HepG2 (cell line): ENCODE measurements around the gene PHTF2. TPM values are rescaled to one million over a fixed set of nuclear protein-coding genes. Genes with fewer than 3 reads are reported as not detected.

Experiments used
- CEBPB ChIP-seq: IDR thresholded peaks from 2 replicates; pipeline ENCODE4 v1.6.1; 2011; ENCODE audit warnings: low read depth, low read length, improper control_type of control experiment, borderline replicate concordance
- CHD2 ChIP-seq: IDR thresholded peaks from 2 replicates; pipeline ENCODE4 v1.6.1; 2011; ENCODE audit warnings: low read depth, low read length, improper control_type of control experiment
- HOXD1 ChIP-seq: sonication (generic); formaldehyde crosslinking; IDR thresholded peaks from 2 replicates; pipeline ENCODE4 v1.5.0; 2020; ENCODE audit warnings: missing genetic modification reagents
- IKZF4 ChIP-seq: sonication (generic); formaldehyde crosslinking; IDR thresholded peaks from 2 replicates; pipeline ENCODE4 v1.5.1; 2020; ENCODE audit warnings: borderline replicate concordance, mild to moderate bottlenecking, low read depth, missing genetic modification reagents; ENCODE audit errors: not compliant biosample characterization
- MAZ ChIP-seq, 2 experiments: sonication (generic) in 1 of 2; formaldehyde crosslinking in 1 of 2; IDR thresholded peaks; 2 replicates each; pipeline versions ENCODE4 v1.5.0 to v1.6.1; 2012 to 2020; ENCODE audit warnings: low read depth in 2 of 2, mild to moderate bottlenecking in 2 of 2, borderline replicate concordance in 1 of 2, improper control_type of control experiment in 1 of 2, low read length in 1 of 2, missing genetic modification reagents in 1 of 2, moderate library complexity in 1 of 2
- NRL ChIP-seq: sonication (generic); formaldehyde crosslinking; IDR thresholded peaks from 2 replicates; pipeline ENCODE4 v1.5.0; 2020; ENCODE audit warnings: missing genetic modification reagents, mild to moderate bottlenecking, moderate library complexity, borderline replicate concordance
- PTBP1 ChIP-seq: fragments of 200-400 bp; formaldehyde crosslinking; IDR thresholded peaks from 2 replicates; pipeline ENCODE4 v1.6.1; 2018; ENCODE audit warnings: low read length, low read depth; ENCODE audit not compliant: poor library complexity, severe bottlenecking
- SIX4 ChIP-seq: sonication (generic); formaldehyde crosslinking; IDR thresholded peaks from 2 replicates; pipeline ENCODE4 v1.4.0; 2020; ENCODE audit warnings: missing genetic modification reagents
- SMAD9 ChIP-seq: sonication (generic); formaldehyde crosslinking; IDR thresholded peaks from 2 replicates; pipeline ENCODE4 v1.5.1; 2020; ENCODE audit warnings: mild to moderate bottlenecking, missing genetic modification reagents
- SP140L ChIP-seq: sonication (generic); formaldehyde crosslinking; IDR thresholded peaks from 2 replicates; pipeline ENCODE4 v1.4.0; 2020; ENCODE audit warnings: missing genetic modification reagents, borderline replicate concordance
- SRSF9 ChIP-seq: fragments of 200-400 bp; formaldehyde crosslinking; IDR thresholded peaks from 2 replicates; pipeline ENCODE4 v1.6.1; 2018; ENCODE audit warnings: borderline replicate concordance, mild to moderate bottlenecking, low read depth, low read length; ENCODE audit not compliant: insufficient read depth, poor library complexity, severe bottlenecking
- ZMYM4 ChIP-seq: sonication (generic); formaldehyde crosslinking; IDR thresholded peaks from 2 replicates; pipeline ENCODE4 v1.8.1; 2023; ENCODE audit warnings: mild to moderate bottlenecking, missing genetic modification reagents
- ZNF12 ChIP-seq: sonication (generic); formaldehyde crosslinking; IDR thresholded peaks from 2 replicates; pipeline ENCODE4 v1.5.0; 2020; ENCODE audit warnings: missing genetic modification reagents
- ZNF136 ChIP-seq: sonication (generic); formaldehyde crosslinking; IDR thresholded peaks from 2 replicates; pipeline ENCODE4 v1.8.1; 2022; ENCODE audit warnings: low read depth, mild to moderate bottlenecking, moderate library complexity, missing genetic modification reagents
- ZNF501 ChIP-seq: sonication (generic); formaldehyde crosslinking; IDR thresholded peaks from 2 replicates; pipeline ENCODE4 v1.5.1; 2020; ENCODE audit warnings: mild to moderate bottlenecking, moderate library complexity, missing genetic modification reagents
- ZNF589 ChIP-seq: sonication (generic); formaldehyde crosslinking; conservative IDR thresholded peaks from 2 replicates; pipeline ENCODE4 v1.8.0; 2022; ENCODE audit warnings: mild to moderate bottlenecking, moderate library complexity, missing genetic modification reagents
- ZNF674 ChIP-seq: sonication (generic); formaldehyde crosslinking; IDR thresholded peaks from 2 replicates; pipeline ENCODE4 v1.5.0; 2020; ENCODE audit warnings: low read depth, mild to moderate bottlenecking, missing genetic modification reagents
- ZNF703 ChIP-seq: sonication (generic); formaldehyde crosslinking; IDR thresholded peaks from 2 replicates; pipeline ENCODE4 v1.5.1; 2020; ENCODE audit warnings: missing genetic modification reagents, mild to moderate bottlenecking, moderate library complexity, borderline replicate concordance
- polyA plus RNA-seq, 8 experiments: library from polyadenylated mRNA; depleted of rRNA in 3 of 8; stranded (reverse) in 7 of 8; unstranded in 1 of 8; fragments of >200 nt; fragmentation: Illumina TruSeq in 4 of 8; extraction: Trizol in 4 of 8; gene quantifications; 2 replicates each; pipeline versions ENCODE4 v1.2.1 to v1.2.3, GENCODE V29; 2011 to 2016; ENCODE audit warnings: low read depth in 4 of 8, missing spikeins in 1 of 8, mixed read lengths in 1 of 8; ENCODE audit not compliant: insufficient read depth in 1 of 8
- total RNA-seq, 5 experiments: library from RNA; depleted of rRNA; stranded (reverse); fragments of >200 nt; fragmentation: Illumina TruSeq; extraction: Trizol; gene quantifications; 2 replicates each; pipeline ENCODE4 v1.2.3, GENCODE V29; 2016; ENCODE audit warnings: low read depth in 1 of 5
- TF ChIP-seq, protein P1 (sequence below): sonication (generic); formaldehyde crosslinking; conservative IDR thresholded peaks from 2 replicates; pipeline ENCODE4 v1.8.0; 2022; ENCODE audit warnings: mild to moderate bottlenecking, moderate library complexity, missing genetic modification reagents
- TF ChIP-seq, protein P2 (sequence below): sonication (generic); formaldehyde crosslinking; IDR thresholded peaks from 2 replicates; pipeline ENCODE4 v1.8.1; 2023; ENCODE audit warnings: mild to moderate bottlenecking, inconsistent platforms, moderate library complexity, missing genetic modification reagents, borderline replicate concordance
- TF ChIP-seq, protein P3 (sequence below): sonication (generic); formaldehyde crosslinking; IDR thresholded peaks from 2 replicates; pipeline ENCODE4 v1.4.0; 2020; ENCODE audit warnings: missing genetic modification reagents, low read depth, mild to moderate bottlenecking, borderline replicate concordance
- TF ChIP-seq, protein P4 (sequence below): sonication (generic); formaldehyde crosslinking; IDR thresholded peaks from 2 replicates; pipeline ENCODE4 v1.8.0; 2022; ENCODE audit warnings: missing genetic modification reagents, mild to moderate bottlenecking, moderate library complexity, borderline replicate concordance

PHTF2 gene
- total and polyA plus RNA-seq, 2 of the 13 experiments (the other 11 are each of a cell fraction or from before 2014, with no cell fraction given): 7.4 to 10.2 TPM

- TF ChIP-seq ZNF501 (CRISPR knock-in tag) (peak; percentile 48; the same call in 1 of the 2 replicates), SMAD9 (CRISPR knock-in tag) (no peak), IKZF4 (CRISPR knock-in tag) (no peak), ZNF703 (CRISPR knock-in tag) (peak; percentile 38; the same call in 1 of the 2 replicates), MAZ (IDR thresholded peaks at IDR 0.05; ENCODE audit: borderline replicate concordance, low read depth, low read length) (peak; percentile 85), MAZ (CRISPR knock-in tag; IDR thresholded peaks at IDR 0.05; ENCODE audit: low read depth) (peak; percentile 75), ZNF136 (CRISPR knock-in tag) (peak; percentile 52; the same call in 1 of the 2 replicates), SIX4 (CRISPR knock-in tag) (no peak; the same call in 1 of the 2 replicates), PTBP1 (peak; percentile 24), SP140L (CRISPR knock-in tag) (no peak), ZMYM4 (CRISPR knock-in tag) (peak; percentile 87), NRL (CRISPR knock-in tag) (peak; percentile 60; the same call in 1 of the 2 replicates), HOXD1 (CRISPR knock-in tag) (0 out of 2 replicates have a peak, but pooled peaks have one; percentile 30), ZNF589 (peak; percentile 91), ZNF12 (CRISPR knock-in tag) (peak; percentile 11; the same call in 1 of the 2 replicates), CEBPB (no peak), ZNF674 (0 out of 2 replicates have a peak, but pooled peaks have one; percentile 18), CHD2 (peak; percentile 74), SRSF9 (no peak)
- TF ChIP-seq, protein P1, sequence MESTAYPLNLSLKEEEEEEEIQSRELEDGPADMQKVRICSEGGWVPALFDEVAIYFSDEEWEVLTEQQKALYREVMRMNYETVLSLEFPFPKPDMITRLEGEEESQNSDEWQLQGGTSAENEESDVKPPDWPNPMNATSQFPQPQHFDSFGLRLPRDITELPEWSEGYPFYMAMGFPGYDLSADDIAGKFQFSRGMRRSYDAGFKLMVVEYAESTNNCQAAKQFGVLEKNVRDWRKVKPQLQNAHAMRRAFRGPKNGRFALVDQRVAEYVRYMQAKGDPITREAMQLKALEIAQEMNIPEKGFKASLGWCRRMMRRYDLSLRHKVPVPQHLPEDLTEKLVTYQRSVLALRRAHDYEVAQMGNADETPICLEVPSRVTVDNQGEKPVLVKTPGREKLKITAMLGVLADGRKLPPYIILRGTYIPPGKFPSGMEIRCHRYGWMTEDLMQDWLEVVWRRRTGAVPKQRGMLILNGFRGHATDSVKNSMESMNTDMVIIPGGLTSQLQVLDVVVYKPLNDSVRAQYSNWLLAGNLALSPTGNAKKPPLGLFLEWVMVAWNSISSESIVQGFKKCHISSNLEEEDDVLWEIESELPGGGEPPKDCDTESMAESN (CRISPR knock-in tag): peak; percentile 74
- TF ChIP-seq, protein P2, sequence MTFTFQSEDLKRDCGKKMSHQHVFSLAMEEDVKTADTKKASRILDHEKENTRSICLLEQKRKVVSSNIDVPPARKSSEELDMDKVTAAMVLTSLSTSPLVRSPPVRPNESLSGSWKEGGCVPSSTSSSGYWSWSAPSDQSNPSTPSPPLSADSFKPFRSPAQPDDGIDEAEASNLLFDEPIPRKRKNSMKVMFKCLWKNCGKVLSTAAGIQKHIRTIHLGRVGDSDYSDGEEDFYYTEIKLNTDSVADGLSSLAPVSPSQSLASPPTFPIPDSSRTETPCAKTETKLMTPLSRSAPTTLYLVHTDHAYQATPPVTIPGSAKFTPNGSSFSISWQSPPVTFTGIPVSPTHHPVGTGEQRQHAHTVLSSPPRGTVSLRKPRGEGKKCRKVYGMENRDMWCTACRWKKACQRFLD (CRISPR knock-in tag): no peak
- TF ChIP-seq, protein P3, sequence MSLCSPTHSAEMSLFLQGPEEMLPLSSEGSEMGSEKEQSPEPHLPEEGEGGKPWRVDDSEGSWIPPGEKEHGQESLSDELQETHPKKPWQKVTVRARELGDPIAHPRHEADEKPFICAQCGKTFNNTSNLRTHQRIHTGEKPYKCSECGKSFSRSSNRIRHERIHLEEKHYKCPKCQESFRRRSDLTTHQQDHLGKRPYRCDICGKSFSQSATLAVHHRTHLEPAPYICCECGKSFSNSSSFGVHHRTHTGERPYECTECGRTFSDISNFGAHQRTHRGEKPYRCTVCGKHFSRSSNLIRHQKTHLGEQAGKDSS (CRISPR knock-in tag): peak; percentile 49; the same call in 1 of the 2 replicates
- TF ChIP-seq, protein P4, sequence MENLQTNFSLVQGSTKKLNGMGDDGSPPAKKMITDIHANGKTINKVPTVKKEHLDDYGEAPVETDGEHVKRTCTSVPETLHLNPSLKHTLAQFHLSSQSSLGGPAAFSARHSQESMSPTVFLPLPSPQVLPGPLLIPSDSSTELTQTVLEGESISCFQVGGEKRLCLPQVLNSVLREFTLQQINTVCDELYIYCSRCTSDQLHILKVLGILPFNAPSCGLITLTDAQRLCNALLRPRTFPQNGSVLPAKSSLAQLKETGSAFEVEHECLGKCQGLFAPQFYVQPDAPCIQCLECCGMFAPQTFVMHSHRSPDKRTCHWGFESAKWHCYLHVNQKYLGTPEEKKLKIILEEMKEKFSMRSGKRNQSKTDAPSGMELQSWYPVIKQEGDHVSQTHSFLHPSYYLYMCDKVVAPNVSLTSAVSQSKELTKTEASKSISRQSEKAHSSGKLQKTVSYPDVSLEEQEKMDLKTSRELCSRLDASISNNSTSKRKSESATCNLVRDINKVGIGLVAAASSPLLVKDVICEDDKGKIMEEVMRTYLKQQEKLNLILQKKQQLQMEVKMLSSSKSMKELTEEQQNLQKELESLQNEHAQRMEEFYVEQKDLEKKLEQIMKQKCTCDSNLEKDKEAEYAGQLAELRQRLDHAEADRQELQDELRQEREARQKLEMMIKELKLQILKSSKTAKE (CRISPR knock-in tag): peak; percentile 48; the same call in 1 of the 2 replicates
Observed at GRCh38 chr7:77798394-77799077, at the start of gene PHTF2, which contains the start of gene TMEM60 (continued).
